Liver (tissue), 9 donors: Measurements from ENCODE around the gene BTBD19. TPM values are rescaled to one million over a fixed set of nuclear protein-coding genes. Genes with fewer than 3 reads are reported as not detected.

Source experiments
- DNase-seq: peaks from one replicate; pipeline ENCODE4 v3.0.0-alpha.2; 2017; ENCODE audit warnings: low spot score
- H3K27ac ChIP-seq, 2 donors: one replicate each; pipeline ENCODE4 v1.7.0; 2013; ENCODE audit warnings: inconsistent platforms in 2 of 2, low read length in 2 of 2, control low read depth in 1 of 2, low read depth in 1 of 2, mild to moderate bottlenecking in 1 of 2
- H3K27me3 ChIP-seq, 4 donors: one replicate each; pipeline versions ENCODE4 v1.6.1 to v1.7.0; 2013; ENCODE audit warnings: low read length in 3 of 4, inconsistent platforms in 1 of 4, mild to moderate bottlenecking in 1 of 4, moderate library complexity in 1 of 4; ENCODE audit not compliant: control insufficient read depth in 4 of 4, insufficient read depth in 4 of 4
- H3K36me3 ChIP-seq, 4 donors: one replicate each; pipeline versions ENCODE4 v1.6.1 to v1.7.0; 2013; ENCODE audit warnings: low read length in 3 of 4, mild to moderate bottlenecking in 3 of 4, low read depth in 1 of 4, moderate library complexity in 1 of 4; ENCODE audit not compliant: control insufficient read depth in 4 of 4, insufficient read depth in 3 of 4
- H3K4me1 ChIP-seq, 4 donors: one replicate each; pipeline versions ENCODE4 v1.6.1 to v1.7.0; 2013; ENCODE audit warnings: low read length in 3 of 4, mild to moderate bottlenecking in 3 of 4, moderate library complexity in 1 of 4; ENCODE audit not compliant: control insufficient read depth in 4 of 4, insufficient read depth in 4 of 4
- H3K4me3 ChIP-seq, 3 donors: one replicate each; pipeline versions ENCODE4 v1.6.1 to v1.7.0; 2013; ENCODE audit warnings: low read length in 3 of 3, control low read depth in 1 of 3, low read depth in 1 of 3, mild to moderate bottlenecking in 1 of 3
- H3K9ac ChIP-seq, 2 donors: one replicate each; pipeline ENCODE4 v1.7.0; 2013; ENCODE audit warnings: low read length in 2 of 2, mild to moderate bottlenecking in 2 of 2, moderate library complexity in 2 of 2, control low read depth in 1 of 2, low read depth in 1 of 2
- H3K9me3 ChIP-seq, 4 donors: one replicate each; pipeline versions ENCODE4 v1.6.1 to v1.7.0; 2013; ENCODE audit warnings: low read length in 3 of 4; ENCODE audit not compliant: control insufficient read depth in 4 of 4
- ATF3 ChIP-seq: IDR thresholded peaks from 2 replicates; pipeline ENCODE4 v1.6.1; 2016; ENCODE audit warnings: antibody characterized with exemption
- CTCF ChIP-seq: fragments of 150-350 bp; IDR thresholded peaks from 2 replicates; pipeline ENCODE4 v1.5.1; 2017; ENCODE audit warnings: improper control_type of control experiment, low read depth, low read length; ENCODE audit not compliant: missing input control
- EGR1 ChIP-seq, 2 donors: IDR thresholded peaks; 2 replicates each; pipeline ENCODE4 v1.6.1; 2016 to 2018; ENCODE audit warnings: antibody characterized with exemption in 2 of 2, low read depth in 2 of 2
- FOXA1 ChIP-seq: IDR thresholded peaks from 2 replicates; pipeline ENCODE4 v1.6.1; 2016; ENCODE audit warnings: antibody characterized with exemption
- FOXA2 ChIP-seq: IDR thresholded peaks from 2 replicates; pipeline ENCODE4 v1.6.1; 2016; ENCODE audit warnings: antibody characterized with exemption
- GABPA ChIP-seq, 2 donors: IDR thresholded peaks in 1 of 2; conservative IDR thresholded peaks in 1 of 2; 2 replicates each; pipeline ENCODE4 v1.6.1; 2016; ENCODE audit warnings: antibody characterized with exemption in 2 of 2, mild to moderate bottlenecking in 1 of 2, moderate library complexity in 1 of 2
- HNF4A ChIP-seq, 2 donors: conservative IDR thresholded peaks; 2 replicates each; pipeline ENCODE4 v1.6.1; 2016; ENCODE audit warnings: antibody characterized with exemption in 2 of 2, mild to moderate bottlenecking in 2 of 2
- HNF4G ChIP-seq: IDR thresholded peaks from 2 replicates; pipeline ENCODE4 v1.6.1; 2016; ENCODE audit warnings: antibody characterized with exemption
- JUND ChIP-seq, 2 donors: IDR thresholded peaks; 2 replicates each; pipeline ENCODE4 v1.6.1; 2016; ENCODE audit warnings: antibody characterized with exemption in 2 of 2
- MAX ChIP-seq: IDR thresholded peaks from 2 replicates; pipeline ENCODE4 v1.6.1; 2016; ENCODE audit warnings: antibody characterized with exemption
- NR2F2 ChIP-seq: IDR thresholded peaks from 2 replicates; pipeline ENCODE4 v1.6.1; 2016; ENCODE audit warnings: antibody characterized with exemption
- RAD21 ChIP-seq, 2 donors: IDR thresholded peaks; 2 replicates each; pipeline ENCODE4 v1.6.1; 2016; ENCODE audit warnings: antibody characterized with exemption in 2 of 2, mild to moderate bottlenecking in 2 of 2
- REST ChIP-seq: IDR thresholded peaks from 2 replicates; pipeline ENCODE4 v1.6.1; 2016; ENCODE audit warnings: antibody characterized with exemption, mild to moderate bottlenecking
- RXRA ChIP-seq, 2 donors: IDR thresholded peaks; 2 replicates each; pipeline ENCODE4 v1.6.1; 2017 to 2018; ENCODE audit warnings: antibody characterized with exemption in 2 of 2, mild to moderate bottlenecking in 1 of 2
- SP1 ChIP-seq: IDR thresholded peaks from 2 replicates; pipeline ENCODE4 v1.6.1; 2018; ENCODE audit warnings: antibody characterized with exemption, mild to moderate bottlenecking
- TAF1 ChIP-seq: conservative IDR thresholded peaks from 2 replicates; pipeline ENCODE4 v1.6.1; 2016; ENCODE audit warnings: antibody characterized with exemption, mild to moderate bottlenecking
- YY1 ChIP-seq: IDR thresholded peaks from 2 replicates; pipeline ENCODE4 v1.6.1; 2016; ENCODE audit warnings: antibody characterized with exemption, mild to moderate bottlenecking
- ZBTB33 ChIP-seq: IDR thresholded peaks from 2 replicates; pipeline ENCODE4 v1.6.1; 2016; ENCODE audit warnings: antibody characterized with exemption
- WGBS: extraction: QIAGEN DNeasy Blood & Tissue Kit; methylation state at CpG from one replicate; pipeline ENCODE4 v1.1.7; 2013; 5-methylcytosine and 5-hydroxymethylcytosine counted together
- polyA plus RNA-seq, 2 donors: library from polyadenylated mRNA; stranded (reverse) in 1 of 2; unstranded in 1 of 2; fragments of 200-250 nt in 1 of 2; fragments of >200 nt in 1 of 2; fragmentation: Nextera tagmentation in 1 of 2; extraction: Ambion mirVana in 1 of 2; gene quantifications; one replicate each; pipeline versions ENCODE4 v1.2.1 to v1.2.3, GENCODE V29; 2013 to 2015
- total RNA-seq, 2 donors: library from RNA; depleted of rRNA; stranded (reverse); fragments of >200 nt; gene quantifications; one replicate each; pipeline ENCODE4 v1.2.3, GENCODE V29; 2014
- donor health status: healthy.
- donor health status: healthy.
- donor health status: healthy.
- donor health status: healthy.
- donor health status: healthy.

The BTBD19 gene
- total and polyA plus RNA-seq, 4 donors: 1.3 to 3.1 (median 2.6) TPM

DNA sequence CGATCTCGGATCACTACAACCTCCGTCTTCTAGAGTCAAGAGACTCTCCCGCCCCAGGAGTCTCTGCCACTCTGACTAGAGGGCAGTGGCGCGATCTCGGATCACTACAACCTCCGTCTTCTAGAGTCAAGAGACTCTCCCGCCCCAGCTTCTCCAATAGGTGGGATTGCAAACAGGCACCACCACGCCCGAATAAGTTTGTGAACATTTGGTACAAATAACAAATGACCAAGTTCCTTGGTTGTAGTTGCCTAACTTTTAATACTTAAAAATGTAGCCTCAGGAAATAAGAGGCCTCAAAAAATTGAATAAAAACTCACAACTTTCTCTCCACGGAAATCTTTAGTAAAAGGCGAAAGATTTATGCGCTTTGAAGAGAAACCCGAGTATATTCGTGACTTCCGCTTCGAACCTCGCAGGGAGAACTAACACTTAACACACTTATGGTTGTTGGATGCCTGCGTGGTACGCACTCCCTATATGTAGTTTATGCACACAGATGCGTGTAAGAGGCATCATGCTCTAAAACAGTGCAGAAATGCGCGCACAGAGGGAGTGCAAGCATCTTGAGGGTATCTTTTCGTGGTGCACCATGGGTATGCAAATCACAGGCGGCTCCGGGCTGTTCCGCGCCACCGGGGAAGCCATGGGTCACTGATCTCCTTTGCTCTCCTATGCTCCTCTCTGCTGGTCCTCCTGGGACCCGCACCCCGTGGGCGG lies 11.4 kb downstream of the BTBD19 start:
- H3K9me3 ChIP-seq: no peaks in the 10 kb centered on the region
- no peaks in the 10 kb centered on the region for H3K36me3 ChIP-seq
- H3K4me1 ChIP-seq: peaks cover 2 to 23% (median 11%) of the 10 kb centered on the region in 4 donors
- no peaks in the 10 kb centered on the region for H3K27me3 ChIP-seq
- H3K9ac ChIP-seq: peak overlapping the region; percentile 94 to 98
- peak overlapping the region; percentile 83 to 98 for H3K27ac ChIP-seq
- WGBS: under 1% methylated on average over 33 of the region's 33 CpGs
- TF ChIP-seq CTCF (no peak), JUND (IDR thresholded peaks at IDR 0.05) (peak; percentile 84 to 85), GABPA (IDR thresholded peaks at IDR 0.05 in 1 of 2, conservative IDR thresholded peaks at IDR 0.05 in 1 of 2) (peak in 1 of 2 donors; percentile 37), ATF3 (no peak), YY1 (peak; percentile 58), RAD21 (IDR thresholded peaks at IDR 0.05) (peak in 1 of 2 donors; percentile 39), ZBTB33 (no peak), FOXA1 (no peak), MAX (no peak), FOXA2 (peak; percentile 5), NR2F2 (peak; percentile 20), HNF4A (conservative IDR thresholded peaks at IDR 0.05) (peak; percentile 51 to 74), REST (peak; percentile 12), EGR1 (IDR thresholded peaks at IDR 0.05; ENCODE audit: low read depth in 2 of 2) (peak in 1 of 2 donors; percentile 47), RXRA (IDR thresholded peaks at IDR 0.05) (peak; percentile 24 to 27), HNF4G (no peak), SP1 (peak; percentile 44), TAF1 (peak; percentile 75)
- peak; percentile 78 for DNase-seq
- H3K4me3 ChIP-seq: peak overlapping the region; percentile 58 to 70 (median 67)
